GM06990 (cell line): Measurements from ENCODE around the gene SLC52A3.
"Not testable (repeated sequence)": the region's sequence is repeated elsewhere in the genome, so short reads cannot be mapped to it uniquely, and the experiment has no call there.

Experiments used
- DNase-seq: peaks from one replicate; pipeline ENCODE4 v3.0.0-alpha.2; 2011; ENCODE audit not compliant: insufficient read length; ENCODE audit errors: extremely low read depth
- H3K27me3 ChIP-seq: replicated peaks from 2 replicates; pipeline ENCODE4 v1.6.0; 2011; ENCODE audit warnings: low read length; ENCODE audit not compliant: control insufficient read depth, insufficient read depth
- H3K36me3 ChIP-seq: 2 replicates; pipeline ENCODE4 v1.5.1; 2011; ENCODE audit warnings: low read length; ENCODE audit not compliant: control insufficient read depth, insufficient read depth
- H3K4me3 ChIP-seq: replicated peaks from 2 replicates; pipeline ENCODE4 v1.5.1; 2011; ENCODE audit warnings: low read depth, mild to moderate bottlenecking, control low read depth, low read length
- TF ChIP-seq, protein P1 (sequence below): IDR thresholded peaks from 2 replicates; pipeline ENCODE4 v1.5.1; 2011; ENCODE audit warnings: low read length, control low read depth, mild to moderate bottlenecking, inconsistent platforms; ENCODE audit not compliant: insufficient read depth, poor library complexity, severe bottlenecking

Gene SLC52A3

GRCh38 chr20:725491-725890, 42.8 kb downstream of the SLC52A3 start:
- TF ChIP-seq, protein P1, sequence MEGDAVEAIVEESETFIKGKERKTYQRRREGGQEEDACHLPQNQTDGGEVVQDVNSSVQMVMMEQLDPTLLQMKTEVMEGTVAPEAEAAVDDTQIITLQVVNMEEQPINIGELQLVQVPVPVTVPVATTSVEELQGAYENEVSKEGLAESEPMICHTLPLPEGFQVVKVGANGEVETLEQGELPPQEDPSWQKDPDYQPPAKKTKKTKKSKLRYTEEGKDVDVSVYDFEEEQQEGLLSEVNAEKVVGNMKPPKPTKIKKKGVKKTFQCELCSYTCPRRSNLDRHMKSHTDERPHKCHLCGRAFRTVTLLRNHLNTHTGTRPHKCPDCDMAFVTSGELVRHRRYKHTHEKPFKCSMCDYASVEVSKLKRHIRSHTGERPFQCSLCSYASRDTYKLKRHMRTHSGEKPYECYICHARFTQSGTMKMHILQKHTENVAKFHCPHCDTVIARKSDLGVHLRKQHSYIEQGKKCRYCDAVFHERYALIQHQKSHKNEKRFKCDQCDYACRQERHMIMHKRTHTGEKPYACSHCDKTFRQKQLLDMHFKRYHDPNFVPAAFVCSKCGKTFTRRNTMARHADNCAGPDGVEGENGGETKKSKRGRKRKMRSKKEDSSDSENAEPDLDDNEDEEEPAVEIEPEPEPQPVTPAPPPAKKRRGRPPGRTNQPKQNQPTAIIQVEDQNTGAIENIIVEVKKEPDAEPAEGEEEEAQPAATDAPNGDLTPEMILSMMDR, result no peak
- Histone ChIP-seq H3K27me3 (peaks cover 7% of the 10 kb centered on the region), H3K4me3 (no peak overlapping the region), H3K36me3 (no peaks in the 10 kb centered on the region)
- no peak for DNase-seq

DNA sequence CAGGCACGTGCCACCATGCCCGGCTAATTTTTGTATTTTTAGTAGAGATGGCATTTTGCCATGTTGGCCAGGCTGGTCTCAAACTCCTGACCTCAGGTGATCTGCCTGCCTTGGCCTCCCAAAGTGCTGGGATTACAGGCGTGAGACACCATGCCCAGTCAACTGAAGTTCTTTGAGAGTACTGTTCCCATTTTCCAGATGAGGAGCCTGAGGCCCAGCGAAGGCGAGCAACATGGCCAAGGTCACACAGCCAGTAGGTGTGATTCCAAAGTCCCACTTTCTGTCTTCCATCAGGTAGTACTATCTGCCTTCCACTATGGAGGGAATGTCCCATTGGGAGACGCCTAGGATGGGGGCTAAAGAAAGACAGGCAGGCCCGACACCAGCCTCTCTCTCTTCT, 43.5 kb downstream of the SLC52A3 start:
- not testable (repeated sequence) for H3K4me3 ChIP-seq, H3K36me3 ChIP-seq, DNase-seq, H3K27me3 ChIP-seq

GRCh38 chr20:723756-724155, 44.5 kb downstream of the SLC52A3 start:
- TF ChIP-seq, protein P1, result no peak
- Histone ChIP-seq H3K27me3 (peaks cover 3% of the 10 kb centered on the region), H3K4me3 (no peak overlapping the region), H3K36me3 (no peaks in the 10 kb centered on the region)
- DNase-seq, result no peak

- H3K4me3 ChIP-seq, result no peak overlapping the region
- no peak for DNase-seq
- no peaks in the 10 kb centered on the region for H3K36me3 ChIP-seq
- TF ChIP-seq, protein P1, result no peak
- H3K27me3 ChIP-seq, result peaks cover 2% of the 10 kb centered on the region
Measured at GRCh38 chr20:722822-723644, 45.3 kb downstream of the SLC52A3 start.

GRCh38 chr20:721876-722275, 46.4 kb downstream of the SLC52A3 start:
- no peak for DNase-seq
- peaks cover 2% of the 10 kb centered on the region for H3K27me3 ChIP-seq
- TF ChIP-seq, protein P1, result no peak
- H3K36me3 ChIP-seq, result no peaks in the 10 kb centered on the region
- H3K4me3 ChIP-seq, result no peak overlapping the region

DNA sequence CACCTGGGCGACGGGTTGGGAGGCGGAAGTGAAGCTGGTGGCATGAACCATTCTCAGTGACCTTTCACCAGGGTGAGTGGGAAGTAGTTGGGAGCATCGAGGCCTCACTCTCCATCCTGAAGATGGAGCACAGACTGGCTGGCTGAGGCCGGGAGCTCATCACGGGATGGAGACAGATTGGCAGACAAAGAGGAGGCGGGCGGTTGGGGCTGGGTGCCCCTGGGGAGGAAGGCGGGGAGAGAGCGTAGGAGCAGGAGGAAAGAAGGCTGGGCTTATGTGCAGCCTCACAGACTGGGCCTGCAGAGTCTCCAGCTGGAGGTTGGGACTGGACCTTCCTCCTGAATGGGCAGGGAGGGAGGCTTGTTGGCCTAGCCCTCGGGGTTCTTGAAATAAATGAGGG, 48.5 kb downstream of the SLC52A3 start:
- Histone ChIP-seq H3K36me3 (no peaks in the 10 kb centered on the region), H3K4me3 (no peak overlapping the region), H3K27me3 (peaks cover 2% of the 10 kb centered on the region)
- DNase-seq, result no peak
- TF ChIP-seq, protein P1, result no peak
